Retinal pigment epithelial cell (primary cell): Measurements from ENCODE around the gene KCND1.

Experiments used
- DNase-seq: peaks from one replicate; pipeline ENCODE4 v3.0.0-alpha.2; 2010; ENCODE audit warnings: low read depth
- H3K4me3 ChIP-seq: 2 replicates; pipeline ENCODE4 v1.5.1; 2011; ENCODE audit warnings: mild to moderate bottlenecking, low read length, control low read depth, moderate library complexity
- TF ChIP-seq, protein P1 (sequence below): conservative IDR thresholded peaks from 2 replicates; pipeline ENCODE4 v1.5.1; 2011; ENCODE audit warnings: low read depth, low read length, control low read depth, inconsistent platforms

The KCND1 gene

DNA sequence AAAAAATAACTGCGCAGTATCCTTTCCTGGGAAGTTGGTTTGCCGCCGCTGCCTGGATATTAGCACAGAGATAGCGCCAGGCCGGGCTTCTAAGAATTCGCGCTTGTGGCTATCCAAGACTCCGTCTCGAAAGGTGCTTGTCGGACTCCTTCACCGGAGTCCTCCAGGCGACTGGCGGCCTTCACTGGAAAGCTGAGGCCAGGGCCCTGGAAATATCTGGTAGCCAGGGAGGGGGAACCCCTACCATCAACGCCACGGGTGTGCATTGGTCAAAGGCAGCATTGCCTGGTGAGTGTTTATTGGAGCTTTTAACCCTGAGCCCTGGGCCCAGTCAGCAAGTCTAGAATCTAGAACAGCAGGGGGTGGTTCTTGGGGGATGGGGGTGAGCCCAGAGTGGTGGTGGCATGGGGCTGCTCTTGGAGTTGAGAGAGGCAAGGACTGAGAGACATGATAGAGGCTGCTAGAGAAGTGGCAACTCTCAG, 52.2 kb downstream of the KCND1 start:
- DNase-seq = no peak
- peak overlapping the region; percentile 39 for H3K4me3 ChIP-seq
- TF ChIP-seq, protein P1, sequence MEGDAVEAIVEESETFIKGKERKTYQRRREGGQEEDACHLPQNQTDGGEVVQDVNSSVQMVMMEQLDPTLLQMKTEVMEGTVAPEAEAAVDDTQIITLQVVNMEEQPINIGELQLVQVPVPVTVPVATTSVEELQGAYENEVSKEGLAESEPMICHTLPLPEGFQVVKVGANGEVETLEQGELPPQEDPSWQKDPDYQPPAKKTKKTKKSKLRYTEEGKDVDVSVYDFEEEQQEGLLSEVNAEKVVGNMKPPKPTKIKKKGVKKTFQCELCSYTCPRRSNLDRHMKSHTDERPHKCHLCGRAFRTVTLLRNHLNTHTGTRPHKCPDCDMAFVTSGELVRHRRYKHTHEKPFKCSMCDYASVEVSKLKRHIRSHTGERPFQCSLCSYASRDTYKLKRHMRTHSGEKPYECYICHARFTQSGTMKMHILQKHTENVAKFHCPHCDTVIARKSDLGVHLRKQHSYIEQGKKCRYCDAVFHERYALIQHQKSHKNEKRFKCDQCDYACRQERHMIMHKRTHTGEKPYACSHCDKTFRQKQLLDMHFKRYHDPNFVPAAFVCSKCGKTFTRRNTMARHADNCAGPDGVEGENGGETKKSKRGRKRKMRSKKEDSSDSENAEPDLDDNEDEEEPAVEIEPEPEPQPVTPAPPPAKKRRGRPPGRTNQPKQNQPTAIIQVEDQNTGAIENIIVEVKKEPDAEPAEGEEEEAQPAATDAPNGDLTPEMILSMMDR = no peak

DNA sequence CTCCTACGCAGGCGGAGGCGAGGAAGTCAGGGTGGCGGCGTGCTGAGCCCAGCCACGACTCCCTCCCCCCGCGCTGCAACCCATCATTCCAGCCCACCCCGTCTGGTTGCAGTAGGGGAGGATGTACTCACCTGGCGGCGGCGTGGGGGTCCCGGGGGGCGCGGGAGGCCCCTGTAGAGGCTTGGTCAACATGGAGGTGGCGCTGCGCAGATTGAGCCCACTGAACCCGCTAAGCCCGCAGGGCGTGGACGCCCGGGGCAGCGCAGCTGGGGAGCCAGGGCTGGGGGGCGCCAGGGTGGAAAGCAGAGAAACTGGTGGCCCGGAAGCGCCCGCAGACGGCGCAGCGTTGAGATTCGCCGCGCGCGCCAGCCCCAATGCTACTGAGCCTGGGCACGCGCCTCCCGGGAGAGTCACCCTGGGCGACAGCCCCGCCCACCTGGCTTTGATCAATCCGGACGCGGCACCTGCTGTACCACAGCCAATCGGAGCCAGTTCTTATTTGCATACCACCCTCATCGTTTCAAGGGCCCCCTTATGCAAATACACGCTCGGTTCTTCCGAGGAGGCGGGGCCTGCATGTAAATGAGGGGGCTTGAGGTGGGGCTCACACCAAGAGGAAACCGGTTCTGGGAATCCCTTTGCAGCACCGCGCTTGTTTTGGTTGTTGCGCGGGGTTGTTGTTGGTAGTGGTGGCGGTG, 52.9 kb downstream of the KCND1 start, which contains the start of gene PIM2:
Gene PIM2, minus strand, starts transcription at position 382 of the 698 bp plus-strand sequence. Its CDS starts 190 bp downstream, at position 192.
- TF ChIP-seq, protein P1 = no peak
- DNase-seq = peak; percentile 81
- peak within 1 kb of the TSS; percentile 61 for H3K4me3 ChIP-seq

DNA sequence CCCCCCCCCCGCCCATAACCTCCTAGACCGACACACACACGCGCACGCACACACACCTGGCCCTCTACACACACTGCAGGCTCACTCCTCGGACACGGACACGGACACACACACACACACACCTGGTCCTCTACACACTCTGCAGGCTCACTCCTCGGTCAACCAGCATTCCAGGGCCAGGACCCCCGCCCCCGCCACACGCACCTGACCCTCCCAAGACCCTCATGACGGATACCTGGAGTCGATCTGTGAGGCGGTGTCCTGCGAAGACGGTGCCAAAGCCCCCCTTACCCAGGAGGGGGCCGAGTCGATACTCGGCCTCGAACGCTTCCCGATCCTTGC, 53.4 kb downstream of the KCND1 start:
- DNase-seq = no peak
- peak overlapping the region; percentile 61 for H3K4me3 ChIP-seq
- TF ChIP-seq, protein P1 = no peak

DNA sequence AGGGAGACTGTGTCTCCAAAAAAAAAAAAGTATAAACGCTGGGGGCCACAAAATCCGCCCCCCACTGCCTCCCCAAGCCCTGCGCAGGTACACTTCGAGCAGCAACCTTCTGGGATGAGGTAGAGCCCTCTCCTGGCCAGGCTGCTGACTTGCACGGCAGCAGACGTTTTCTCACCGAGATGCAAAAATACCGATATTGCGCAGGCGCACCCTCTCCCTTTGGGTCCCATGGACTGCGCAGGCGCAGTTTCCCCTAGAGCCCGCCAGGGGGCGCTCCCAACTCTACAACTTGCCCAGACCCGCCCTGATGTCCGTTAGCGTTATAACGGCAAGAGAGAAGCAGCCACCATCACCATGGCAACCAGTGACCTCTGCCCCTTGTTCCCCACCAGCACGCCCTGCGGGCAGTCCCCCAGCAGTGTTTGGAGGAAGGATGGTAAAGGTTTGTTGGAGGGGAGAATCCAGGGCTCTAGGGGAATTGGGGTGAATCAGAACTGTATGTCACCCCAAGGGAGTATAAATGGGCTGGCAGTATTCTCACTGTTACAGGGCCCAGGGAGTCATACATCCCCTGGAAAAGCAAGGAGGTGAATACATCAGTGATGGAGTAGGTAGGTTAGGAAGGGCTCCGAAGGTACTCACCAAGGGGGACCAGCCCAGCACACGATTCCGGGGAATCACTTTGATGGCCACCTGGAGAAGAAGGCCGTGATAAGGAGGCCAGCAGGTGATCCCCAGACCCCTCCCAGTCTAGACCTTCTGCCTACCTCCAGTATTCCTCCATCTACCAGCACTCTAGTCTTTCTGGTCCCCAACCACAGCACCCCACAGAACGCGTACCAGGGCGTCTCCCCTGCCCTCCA, 54.3 kb downstream of the KCND1 start:
- TF ChIP-seq, protein P1 = peak; percentile 89
- H3K4me3 ChIP-seq = peak overlapping the region; percentile 61

DNA sequence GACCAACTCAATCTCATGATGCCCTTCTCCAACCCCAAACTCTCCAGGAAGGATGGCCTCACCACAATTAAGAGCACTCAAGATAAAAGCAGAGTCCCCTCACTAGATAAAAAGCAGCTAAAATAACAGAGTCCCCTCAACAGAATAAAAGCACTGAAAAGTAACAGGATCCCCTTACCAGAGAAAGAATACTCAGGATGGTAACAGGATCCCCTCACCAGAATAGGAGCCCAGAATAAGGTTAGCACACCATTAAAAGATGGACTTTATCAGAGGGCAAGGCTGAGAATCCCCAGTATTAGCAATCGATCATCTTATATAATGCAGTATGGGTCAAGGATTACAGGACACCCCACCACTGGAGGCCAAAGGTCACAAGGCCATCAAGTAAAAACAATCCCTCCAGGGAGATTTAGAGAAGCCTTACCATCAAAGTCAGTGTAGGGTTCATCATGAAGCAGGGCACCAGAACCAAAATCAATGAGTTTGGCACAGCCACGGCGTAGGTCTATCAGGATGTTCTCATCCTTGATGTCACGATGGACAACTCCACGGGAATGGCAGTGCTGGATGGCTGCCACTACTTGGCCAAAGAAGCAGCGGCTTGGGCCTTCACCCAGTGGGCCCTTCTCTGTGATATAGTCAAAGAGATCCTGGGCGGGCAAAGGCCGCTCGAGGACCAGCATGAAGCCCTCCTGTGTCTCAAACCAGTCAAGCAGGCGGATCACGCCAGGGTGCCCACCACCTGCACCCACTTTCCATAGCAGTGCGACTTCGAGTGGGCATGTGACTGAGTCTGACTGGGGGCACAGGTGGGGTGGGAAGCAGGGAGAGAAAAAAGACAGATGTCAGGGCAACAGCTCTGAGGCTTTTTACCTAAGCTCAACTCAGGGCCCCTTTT, 56.8 kb downstream of the KCND1 start:
- DNase-seq = no peak
- no peak overlapping the region for H3K4me3 ChIP-seq
- TF ChIP-seq, protein P1 = no peak

More for the DNA sequence above, 54.3 kb downstream of the KCND1 start:
- peak; percentile 48 for DNase-seq

DNA sequence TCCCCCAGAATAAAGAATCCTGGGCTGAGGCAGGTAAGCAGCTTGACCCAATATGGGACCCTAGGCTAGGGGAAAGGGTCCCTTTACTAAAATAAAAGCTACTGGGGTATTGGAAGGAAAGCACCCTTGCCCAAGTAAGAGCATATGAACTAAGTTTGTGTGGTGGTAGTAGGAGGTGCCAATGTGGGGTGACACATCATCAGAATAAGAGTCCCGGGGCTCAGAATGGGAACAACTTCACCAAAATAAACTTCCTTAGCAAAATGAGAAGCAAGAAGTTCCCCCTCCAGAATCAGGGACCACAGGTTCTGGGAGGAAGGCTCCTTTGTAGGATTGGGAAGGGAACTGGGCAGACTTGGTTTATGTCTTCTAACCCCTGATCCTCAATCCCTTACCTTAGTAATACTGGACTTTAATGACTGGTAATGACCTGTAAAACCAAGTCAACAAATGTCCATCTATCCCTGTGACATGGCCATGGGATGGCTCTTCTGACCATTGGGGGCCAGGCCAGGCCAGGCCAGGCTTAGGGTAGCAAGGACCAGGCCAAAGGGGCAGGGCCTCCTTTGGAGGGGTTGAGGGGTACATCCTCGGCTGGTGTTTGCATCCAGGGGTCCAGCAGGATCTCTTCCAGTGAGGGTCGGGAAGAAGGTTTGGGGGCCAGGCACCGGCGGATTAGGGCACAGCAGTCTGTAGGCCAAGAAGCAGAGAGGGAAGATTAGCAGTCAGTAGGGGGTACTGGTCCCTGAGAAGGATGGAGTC, 57.9 kb downstream of the KCND1 start:
- TF ChIP-seq, protein P1 = no peak
- no peak for DNase-seq
- H3K4me3 ChIP-seq = no peak overlapping the region
